A673 (cell line): ENCODE results near the gene WDR19.

ENCODE experiments used
- CTCF ChIP-seq: fragments of 300-800, 200-600 bp; sonication (generic); conservative IDR thresholded peaks from 2 replicates; pipeline ENCODE4 v1.5.1; 2017; ENCODE audit warnings: low read depth, mild to moderate bottlenecking, antibody characterized with exemption, low read length, moderate library complexity, mixed read lengths
- EZH2 ChIP-seq: fragments of 200-600 bp; sonication (generic); IDR thresholded peaks from 2 replicates; pipeline ENCODE4 v1.6.1; 2017; ENCODE audit warnings: borderline replicate concordance, low read depth, mild to moderate bottlenecking, mixed read lengths, antibody characterized with exemption, low read length; ENCODE audit not compliant: poor library complexity, severe bottlenecking

DNA sequence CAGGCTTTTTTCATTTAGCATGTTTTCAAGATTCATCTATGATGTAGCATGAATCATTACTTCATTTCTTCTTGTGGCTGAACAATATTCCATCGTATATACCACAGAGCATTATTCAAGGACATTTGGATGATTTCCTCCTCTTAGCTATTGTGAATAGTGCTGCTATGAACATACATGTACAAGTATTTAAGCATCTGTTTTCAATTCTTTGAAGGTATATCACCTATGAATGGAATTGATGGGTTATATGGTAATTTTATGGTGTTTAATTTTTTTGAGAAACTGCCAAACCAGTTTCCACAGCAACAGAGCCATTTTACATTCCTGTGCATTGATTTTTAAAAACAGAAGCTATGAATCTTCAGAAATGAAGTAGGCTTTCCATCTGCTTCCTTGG, 36.1 kb upstream of the WDR19 start:
- TF ChIP-seq CTCF (no peak), EZH2 (no peak)
